ENCODE data around the gene KRTAP3-2.

The KRTAP3-2 gene

GRCh38 chr17:40963838-40964237 is 35.9 kb downstream of the KRTAP3-2 start:
- no peak for DNase-seq (ENCODE audit: low read depth)

- no peak for DNase-seq (ENCODE audit: low read depth)
These were observed 37.6 kb downstream of the KRTAP3-2 start for GRCh38 chr17:40962059-40962561.

GRCh38 chr17:40961591-40961990 is 38.1 kb downstream of the KRTAP3-2 start:
- no peak for DNase-seq (ENCODE audit: low read depth)

- no peak for DNase-seq (ENCODE audit: low read depth)
These were observed 39.6 kb downstream of the KRTAP3-2 start for GRCh38 chr17:40960144-40960543.

GRCh38 chr17:40958086-40958953 is 41.4 kb downstream of the KRTAP3-2 start:
- DNase-seq (ENCODE audit: low read depth), result no peak

- peak; percentile 93 for DNase-seq (ENCODE audit: low read depth)
These were observed 43.1 kb downstream of the KRTAP3-2 start for GRCh38 chr17:40956401-40957254.

- peak; percentile 89 for DNase-seq (ENCODE audit: low read depth)
These were observed 45.8 kb downstream of the KRTAP3-2 start for GRCh38 chr17:40953881-40954280.

- DNase-seq (ENCODE audit: low read depth), result peak; percentile 70
These were observed 47.0 kb downstream of the KRTAP3-2 start for GRCh38 chr17:40952661-40953060.

GRCh38 chr17:40952154-40952553 is 47.6 kb downstream of the KRTAP3-2 start:
- DNase-seq (ENCODE audit: low read depth), result no peak

GRCh38 chr17:40951011-40951622 is 48.6 kb downstream of the KRTAP3-2 start:
- no peak for DNase-seq (ENCODE audit: low read depth)

- no peak for DNase-seq (ENCODE audit: low read depth)
These were observed 49.5 kb downstream of the KRTAP3-2 start for GRCh38 chr17:40950176-40950575.

GRCh38 chr17:40949418-40949817 is 50.3 kb downstream of the KRTAP3-2 start:
- DNase-seq (ENCODE audit: low read depth), result no peak

Measured in stromal cell of bone marrow (primary cell).